NCI-H146 (cell line): ENCODE measurements around the gene TNIK.
"Not testable (repeated sequence)": the region's sequence is repeated elsewhere in the genome, so short reads cannot be mapped to it uniquely, and the experiment has no call there.

Source experiments
- DNase-seq: peaks from one replicate; lab custom pipeline; 2025; lab: John Stamatoyannopoulos, UW

Gene TNIK

GRCh38 chr3:171445620-171446204 lies 14.5 kb downstream of the TNIK start:
- DNase-seq = no peak

GRCh38 chr3:171444001-171444690 lies 16.1 kb downstream of the TNIK start:
- no peak for DNase-seq

DNA sequence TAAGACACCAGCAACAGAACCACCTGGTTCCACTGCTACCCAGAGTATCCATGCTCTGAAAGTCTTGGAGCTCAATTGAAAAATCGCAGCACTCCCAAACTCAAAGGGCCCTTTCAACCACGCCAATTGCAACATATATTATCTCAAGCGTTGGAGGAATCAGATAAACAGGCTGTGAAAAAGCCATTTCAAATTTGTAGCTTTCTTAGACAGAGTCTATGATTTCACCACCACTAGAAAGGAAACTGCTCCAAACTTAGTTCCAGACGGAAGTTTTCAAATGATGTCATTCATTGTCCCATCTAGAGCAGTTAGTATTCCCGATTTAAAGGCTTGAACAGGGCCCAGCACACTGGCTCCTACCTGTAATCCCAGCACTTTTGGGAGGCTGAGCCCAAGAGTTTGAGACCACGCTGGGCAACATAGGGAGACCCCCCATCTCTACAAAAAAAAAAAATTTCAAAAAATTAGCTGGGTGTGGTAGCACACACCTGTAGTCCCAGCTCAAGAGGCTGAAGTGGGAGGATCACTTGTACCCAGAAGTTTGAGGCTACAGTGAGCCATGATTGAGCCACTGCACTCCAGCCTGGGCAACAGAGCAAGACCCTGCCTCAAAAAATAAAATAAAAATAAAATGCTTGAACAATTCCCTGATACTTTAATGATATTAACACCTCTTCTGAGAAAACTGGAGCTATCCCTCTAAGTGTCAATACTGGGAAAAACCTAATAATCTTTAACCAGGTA lies 16.8 kb downstream of the TNIK start:
- DNase-seq = no peak

DNA sequence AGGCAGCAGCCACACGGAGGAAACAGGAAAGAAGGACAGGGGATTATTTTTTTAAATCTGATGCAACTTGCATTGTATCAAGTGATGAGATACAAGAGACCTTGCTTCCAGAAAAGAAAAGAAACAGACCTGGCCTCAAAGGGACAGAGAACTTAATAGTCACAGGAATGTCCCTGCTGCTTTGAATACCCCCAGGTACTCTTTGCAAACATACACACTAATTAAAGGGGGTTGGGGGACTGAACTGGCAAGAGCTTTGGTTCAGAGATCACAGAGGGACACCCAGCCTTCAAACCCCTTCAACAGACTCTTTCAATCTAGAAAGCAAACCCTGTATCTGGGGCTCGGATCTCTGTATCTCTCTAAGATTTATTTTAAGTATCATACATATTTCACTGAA lies 18.0 kb downstream of the TNIK start:
- no peak for DNase-seq

DNA sequence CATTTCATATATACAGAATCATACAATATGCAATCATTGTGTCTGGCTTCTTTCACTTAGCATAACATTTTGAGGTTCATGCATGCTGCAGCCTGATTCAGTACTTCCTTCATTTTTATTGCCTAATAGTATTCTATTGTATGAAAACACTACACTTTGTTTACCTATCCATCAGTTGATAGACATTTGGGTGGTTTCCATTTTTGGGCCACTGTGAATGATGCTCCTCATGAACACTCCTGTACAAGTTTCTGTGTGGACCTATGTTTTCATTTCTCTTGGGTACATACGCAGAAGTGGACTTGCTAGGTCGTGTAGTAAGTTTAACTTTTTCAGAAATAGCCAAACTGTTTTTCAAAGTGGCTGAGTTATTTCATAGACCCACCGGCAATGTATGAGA lies 18.8 kb downstream of the TNIK start:
- no peak for DNase-seq

DNA sequence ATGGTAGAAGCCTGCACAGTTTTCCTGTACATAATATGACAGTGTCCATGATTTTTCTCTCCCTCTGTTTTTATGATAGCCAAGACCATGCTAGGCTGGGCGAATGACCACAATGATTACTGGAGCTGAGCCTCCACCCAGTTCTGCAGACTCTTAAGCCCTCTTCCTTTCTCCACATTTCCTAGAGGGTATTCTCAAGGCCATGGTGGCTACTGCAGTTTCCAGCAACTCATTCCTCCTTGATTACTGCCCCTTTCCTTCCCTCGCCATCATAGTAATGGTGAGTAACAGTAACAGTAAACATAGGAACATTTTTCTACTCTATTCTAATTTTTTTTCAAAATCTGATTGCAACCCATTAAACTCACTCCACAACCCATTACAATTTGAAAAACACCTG lies 20.2 kb downstream of the TNIK start:
- DNase-seq = no peak

DNA sequence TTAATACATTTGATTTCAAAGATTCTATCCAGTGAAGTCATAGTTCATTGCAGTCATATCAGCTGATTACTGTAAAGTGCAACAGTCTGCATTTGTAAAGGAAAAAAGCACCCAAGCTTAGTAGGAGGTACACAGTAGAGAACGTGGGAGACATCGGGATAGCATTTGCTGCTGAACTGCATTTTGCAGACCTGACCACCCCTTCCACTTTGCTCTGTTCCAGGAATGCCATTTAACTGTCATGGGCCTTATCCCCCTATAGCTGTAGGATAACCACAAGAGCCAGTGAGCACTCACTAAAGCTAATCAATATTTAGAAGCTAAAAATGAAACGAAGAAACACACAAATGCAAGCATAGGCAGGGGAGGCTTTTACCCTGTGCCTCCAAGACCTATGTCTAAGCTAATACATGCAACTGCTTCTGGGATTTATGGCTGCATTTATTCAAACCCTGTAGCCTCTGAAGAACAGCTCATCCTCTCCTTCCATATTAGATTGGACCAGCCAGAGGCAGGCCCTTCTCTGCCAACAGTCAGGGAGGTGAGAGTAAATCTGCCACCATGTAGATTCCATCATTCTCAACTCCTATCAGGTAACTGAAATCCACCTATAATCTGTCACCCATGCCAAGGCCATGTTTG lies 23.0 kb downstream of the TNIK start:
- no peak for DNase-seq

DNA sequence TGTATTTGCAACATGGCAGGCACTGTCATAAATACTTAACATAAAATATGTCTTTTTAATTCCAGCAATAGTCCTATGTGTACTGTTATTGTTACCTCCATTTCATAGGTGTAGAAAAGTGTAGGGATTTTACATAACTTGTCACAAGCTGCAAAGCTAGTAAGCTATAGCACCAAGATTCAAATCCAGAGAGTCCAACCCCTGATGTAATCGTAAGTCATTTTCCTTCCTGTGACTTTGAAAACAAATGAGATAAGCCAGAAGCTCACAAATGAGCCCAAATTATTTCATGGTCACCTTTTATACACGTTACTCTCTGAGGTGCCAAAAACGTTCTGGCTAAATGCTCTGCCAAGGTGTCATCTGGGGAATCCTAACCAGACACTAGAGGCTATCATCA lies 23.8 kb downstream of the TNIK start:
- no peak for DNase-seq

GRCh38 chr3:171435757-171436156 lies 24.4 kb downstream of the TNIK start:
- no peak for DNase-seq

- no peak for DNase-seq
Observed at GRCh38 chr3:171435143-171435542, 25.1 kb downstream of the TNIK start.

- no peak for DNase-seq
Observed at GRCh38 chr3:171432548-171432947, 27.7 kb downstream of the TNIK start.

GRCh38 chr3:171431550-171431949 lies 28.7 kb downstream of the TNIK start:
- no peak for DNase-seq

GRCh38 chr3:171430530-171430929 lies 29.7 kb downstream of the TNIK start:
- no peak for DNase-seq

DNA sequence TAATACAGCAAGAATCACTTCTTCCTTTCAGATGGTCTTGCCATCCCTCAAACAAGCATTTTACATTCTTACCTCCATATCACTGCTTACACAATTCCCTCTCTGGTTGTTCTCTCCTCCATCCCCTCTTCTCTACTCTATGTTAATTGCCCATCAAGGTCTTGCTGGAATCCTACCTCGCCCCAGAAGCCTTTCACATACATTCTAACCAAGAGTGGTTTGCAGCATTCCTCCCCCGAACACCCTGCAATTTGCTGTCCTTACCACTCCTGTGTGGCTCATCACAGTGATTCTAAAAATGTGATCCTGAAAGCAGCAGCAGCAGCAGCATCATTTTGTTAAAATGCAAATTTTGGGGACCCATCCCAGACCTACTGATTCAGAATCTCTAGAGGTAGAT lies 30.6 kb downstream of the TNIK start:
- DNase-seq = no peak

DNA sequence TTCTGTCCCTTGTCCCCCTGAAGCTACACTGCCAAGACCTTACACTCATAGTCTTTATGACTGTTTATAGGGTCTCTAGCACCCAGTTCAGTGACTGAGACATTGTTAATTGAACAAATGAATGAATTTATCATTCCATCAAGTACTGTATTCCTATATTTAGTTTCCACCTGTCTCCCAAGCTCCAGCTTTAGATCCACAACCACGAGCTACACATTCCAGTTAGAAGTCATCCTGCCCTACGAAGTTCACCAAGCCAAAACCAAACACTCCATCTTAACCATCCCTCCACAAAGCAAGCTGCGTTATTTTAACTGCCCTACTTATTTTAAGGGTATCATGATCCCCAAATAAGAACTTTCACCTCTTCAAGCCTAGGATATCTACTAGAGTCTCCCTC lies 31.3 kb downstream of the TNIK start:
- DNase-seq = no peak

- DNase-seq = no peak
Observed at GRCh38 chr3:171428321-171428787, 31.9 kb downstream of the TNIK start.

DNA sequence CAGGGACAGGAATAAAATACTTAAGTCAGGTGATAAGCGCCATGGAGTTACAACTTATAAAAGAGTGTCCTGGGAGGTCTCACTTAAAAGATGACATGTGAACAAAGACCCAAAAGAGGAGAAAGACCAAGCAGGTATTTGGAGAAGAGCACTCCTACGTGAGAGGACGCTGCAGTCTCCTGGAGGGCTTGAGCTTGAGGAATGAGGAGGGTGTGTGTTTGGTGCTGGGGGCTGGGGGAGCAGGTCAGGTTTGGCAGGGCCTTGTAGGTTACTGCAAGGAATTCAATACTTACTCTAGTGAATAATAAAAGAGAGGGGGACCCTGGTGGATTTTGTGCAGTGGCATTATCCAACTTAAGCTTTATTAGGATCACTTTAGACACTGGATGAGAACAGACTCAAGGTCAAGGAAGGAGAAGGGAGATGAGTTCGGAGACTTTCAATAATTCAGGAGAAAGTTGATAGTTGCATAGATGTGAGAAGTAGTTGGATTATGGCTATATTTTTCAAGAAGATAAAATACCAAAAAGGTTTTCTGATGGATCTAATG lies 32.4 kb downstream of the TNIK start:
- no peak for DNase-seq

GRCh38 chr3:171424063-171424462 lies 36.1 kb downstream of the TNIK start:
- not testable (repeated sequence) for DNase-seq

DNA sequence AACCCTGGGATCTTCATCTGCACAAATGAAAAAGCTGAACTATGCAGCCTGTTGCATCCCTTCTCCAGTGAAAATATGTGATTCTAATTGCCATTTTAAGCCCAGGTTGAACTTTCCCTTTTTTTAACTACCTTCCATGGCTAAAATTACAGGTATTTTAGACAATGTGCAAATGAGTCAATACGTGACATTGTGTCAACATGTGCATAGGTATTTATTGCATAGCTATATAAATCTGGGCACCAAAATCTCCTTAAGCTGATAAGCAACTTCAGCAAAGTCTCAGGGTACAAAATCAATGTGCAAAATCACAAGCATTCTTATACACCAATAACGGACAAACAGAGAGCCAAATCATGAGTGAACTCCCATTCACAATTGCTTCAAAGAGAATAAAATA lies 37.4 kb downstream of the TNIK start:
- DNase-seq = not testable (repeated sequence)

DNA sequence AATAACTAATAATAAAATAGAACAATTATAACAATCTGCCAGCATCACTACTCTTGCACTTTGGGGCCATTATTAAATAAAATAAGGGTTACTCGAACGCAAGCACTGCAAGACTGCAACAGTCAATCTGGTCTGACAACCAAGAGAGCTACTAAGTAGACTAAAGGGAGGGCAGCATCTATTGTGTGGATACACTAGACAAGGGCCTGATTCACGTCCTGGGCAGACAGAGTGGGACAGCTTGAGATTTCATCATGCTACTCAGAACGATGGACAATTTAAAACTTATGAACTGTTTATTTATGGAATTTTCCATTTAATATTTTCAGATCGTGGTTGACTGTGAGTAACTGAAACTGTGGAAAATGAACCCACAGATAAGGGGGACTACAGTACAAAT lies 39.5 kb downstream of the TNIK start:
- no peak for DNase-seq

- DNase-seq = no peak
Observed at GRCh38 chr3:171419457-171419856, 40.7 kb downstream of the TNIK start.

DNA sequence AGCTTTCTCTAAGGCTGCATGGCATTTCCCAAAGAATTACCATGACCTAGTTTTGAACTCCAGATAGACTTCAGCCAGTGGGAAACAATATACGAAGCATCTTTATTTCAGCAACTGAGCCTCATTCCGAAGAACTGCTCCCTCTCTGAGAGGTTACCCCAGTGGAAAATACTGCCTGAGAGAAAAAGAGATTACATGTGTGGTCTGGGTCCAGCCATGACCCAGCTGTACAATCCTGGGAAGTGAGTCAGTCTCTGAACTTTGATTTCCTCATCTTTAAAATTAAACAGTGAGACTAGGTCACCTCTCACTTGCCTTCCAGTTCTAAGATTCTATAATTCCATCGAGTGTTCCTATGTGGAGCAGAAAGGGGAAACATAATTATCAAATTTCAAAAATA lies 42.4 kb downstream of the TNIK start:
- no peak for DNase-seq

- DNase-seq = no peak
Observed at GRCh38 chr3:171417137-171417536, 43.1 kb downstream of the TNIK start.
